CD4-positive, CD25-positive, alpha-beta regulatory T cell (primary cell): ENCODE measurements around the gene NXPE4. TPM values are rescaled to one million over a fixed set of nuclear protein-coding genes. Genes with fewer than 3 reads are reported as not detected.
"Not testable (repeated sequence)": the region's sequence is repeated elsewhere in the genome, so short reads cannot be mapped to it uniquely, and the experiment has no call there.

Source experiments
- ATAC-seq, 2 donors: fragments of 150-1000 bp; cut with Tn5 transposase; one replicate each; pipeline ENCODE4 v1.10.0; 2021; ENCODE audit warnings: low read depth in 2 of 2, moderate number of reproducible peaks in 2 of 2, moderate library complexity in 1 of 2
- DNase-seq, 3 donors: peaks; one replicate each; pipeline versions ENCODE4 v3.0.0 to v3.0.0-alpha.2; 2012 to 2022; ENCODE audit warnings: mixed read lengths in 1 of 3
- H3K27ac ChIP-seq: one replicate; pipeline ENCODE4 v1.7.0; 2013; ENCODE audit warnings: mild to moderate bottlenecking, low read length; ENCODE audit not compliant: insufficient read depth, poor library complexity, severe bottlenecking
- H3K27me3 ChIP-seq: one replicate; pipeline ENCODE4 v1.7.0; 2013; ENCODE audit warnings: low read length; ENCODE audit not compliant: control insufficient read depth, insufficient read depth
- H3K36me3 ChIP-seq: one replicate; pipeline ENCODE4 v1.7.0; 2013; ENCODE audit warnings: mild to moderate bottlenecking, low read length, moderate library complexity; ENCODE audit not compliant: control insufficient read depth, insufficient read depth
- H3K4me1 ChIP-seq: 2 replicates; pipeline ENCODE4 v1.7.0; 2013; ENCODE audit warnings: mild to moderate bottlenecking, low read length; ENCODE audit not compliant: insufficient read depth, control insufficient read depth, poor library complexity, severe bottlenecking
- H3K4me3 ChIP-seq: one replicate; pipeline ENCODE4 v1.7.0; 2013; ENCODE audit warnings: low read depth, mild to moderate bottlenecking, low read length, moderate library complexity
- H3K9me3 ChIP-seq, 2 experiments: 1 replicate in 1 of 2; 2 replicates in 1 of 2; pipeline ENCODE4 v1.7.0; 2013; ENCODE audit warnings: low read length in 2 of 2, mild to moderate bottlenecking in 1 of 2, moderate library complexity in 1 of 2; ENCODE audit not compliant: control insufficient read depth in 2 of 2
- H3K27ac Mint-ChIP-seq, 3 donors: one replicate each; pipeline ENCODE4 v1.8.0; 2020 to 2022; ENCODE audit warnings: mild to moderate bottlenecking in 3 of 3, mixed read lengths in 3 of 3, moderate library complexity in 2 of 3
- H3K27me3 Mint-ChIP-seq: one replicate; pipeline ENCODE4 v1.8.0; 2022; ENCODE audit warnings: mild to moderate bottlenecking, mixed read lengths
- H3K36me3 Mint-ChIP-seq: one replicate; pipeline ENCODE4 v1.8.0; 2020; ENCODE audit warnings: mixed read lengths
- H3K4me1 Mint-ChIP-seq, 4 donors: one replicate each; pipeline ENCODE4 v1.8.0; 2020 to 2022; ENCODE audit warnings: mixed read lengths in 4 of 4, mild to moderate bottlenecking in 1 of 4
- H3K4me3 Mint-ChIP-seq, 4 donors: one replicate each; pipeline ENCODE4 v1.8.0; 2020 to 2022; ENCODE audit warnings: mild to moderate bottlenecking in 4 of 4, mixed read lengths in 4 of 4, moderate library complexity in 3 of 4
- H3K9me3 Mint-ChIP-seq, 7 donors: one replicate each; pipeline ENCODE4 v1.8.0; 2020 to 2022; ENCODE audit warnings: mixed read lengths in 7 of 7, mild to moderate bottlenecking in 3 of 7, moderate library complexity in 2 of 7
- polyA plus RNA-seq, 4 donors: library from polyadenylated mRNA; unstranded; fragments of 300-500 nt; fragmentation: Illumina TruSeq; gene quantifications; one replicate each; pipeline ENCODE4 v1.2.3, GENCODE V29; 2021
- total RNA-seq: library from RNA; stranded (reverse); gene quantifications from one replicate; pipeline ENCODE4 v1.2.3, GENCODE V29; 2022

NXPE4 gene
- total RNA-seq (not detected), polyA plus RNA-seq (not detected)

DNA sequence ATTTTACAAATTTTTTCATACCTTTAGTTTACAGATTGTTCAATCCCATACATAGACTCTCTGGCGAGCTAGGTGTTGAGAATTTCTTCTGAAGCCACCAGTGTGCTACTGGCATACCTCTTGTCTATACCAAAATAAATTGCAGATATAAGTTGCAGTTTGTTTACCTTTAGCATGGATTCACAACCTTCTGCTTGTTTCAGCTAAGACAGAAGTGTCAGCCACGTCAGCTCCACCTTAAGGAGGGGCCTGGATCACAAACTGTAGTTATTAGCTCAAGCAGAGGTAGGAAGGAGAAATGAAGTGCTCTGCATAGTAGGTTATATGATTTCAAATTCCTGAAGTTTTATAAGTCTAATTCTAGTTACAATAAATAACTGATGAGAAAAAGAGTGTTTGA is at the start of gene NXPE4:
Gene NXPE4 (minus strand): TSS at position 216 of the 400 bp plus-strand sequence. CDS start 1,027 bp downstream, outside the sequence.
- Mint-ChIP-seq H3K36me3 (no peaks in the 10 kb centered on the region), H3K4me3 (no peak within 1 kb of the TSS), H3K4me1 (no peaks in the 10 kb centered on the region), H3K9me3 (peaks cover 0 to 4% (median 0%) of the 10 kb centered on the region in 7 donors), H3K27me3 (no peaks in the 10 kb centered on the region), H3K27ac (no peak within 1 kb of the TSS)
- no peaks in the 10 kb centered on the region for H3K9me3 ChIP-seq
- ATAC-seq (no peak), DNase-seq (no peak)
- H3K4me1 ChIP-seq, result no peaks in the 10 kb centered on the region
- no peak within 1 kb of the TSS for H3K4me3 ChIP-seq
- no peaks in the 10 kb centered on the region for H3K36me3 ChIP-seq
- no peaks in the 10 kb centered on the region for H3K27me3 ChIP-seq
- H3K27ac ChIP-seq, result no peak within 1 kb of the TSS

DNA sequence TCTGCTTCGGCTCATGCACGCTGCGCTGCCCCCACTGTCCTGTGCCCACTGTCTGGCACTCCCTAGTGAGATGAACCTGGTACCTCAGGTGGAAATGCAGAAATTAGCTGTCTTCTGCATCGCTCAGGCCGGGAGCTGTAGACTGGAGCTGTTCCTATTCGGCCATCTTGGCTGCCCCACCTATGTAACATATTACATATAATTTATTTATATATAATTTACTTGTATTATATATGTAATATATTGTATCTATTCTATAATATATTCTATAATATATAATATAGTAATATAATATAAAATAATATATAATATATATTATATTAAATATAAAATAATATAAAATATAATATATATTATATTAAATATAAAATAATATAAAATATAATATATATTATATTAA is 43.9 kb upstream of the NXPE4 start:
- H3K4me3 ChIP-seq, H3K27ac Mint-ChIP-seq, H3K9me3 ChIP-seq, H3K4me1 Mint-ChIP-seq, H3K36me3 ChIP-seq, H3K9me3 Mint-ChIP-seq, H3K27me3 Mint-ChIP-seq, ATAC-seq, H3K36me3 Mint-ChIP-seq, H3K27me3 ChIP-seq, DNase-seq, H3K4me3 Mint-ChIP-seq, H3K4me1 ChIP-seq, H3K27ac ChIP-seq: not testable (repeated sequence)

DNA sequence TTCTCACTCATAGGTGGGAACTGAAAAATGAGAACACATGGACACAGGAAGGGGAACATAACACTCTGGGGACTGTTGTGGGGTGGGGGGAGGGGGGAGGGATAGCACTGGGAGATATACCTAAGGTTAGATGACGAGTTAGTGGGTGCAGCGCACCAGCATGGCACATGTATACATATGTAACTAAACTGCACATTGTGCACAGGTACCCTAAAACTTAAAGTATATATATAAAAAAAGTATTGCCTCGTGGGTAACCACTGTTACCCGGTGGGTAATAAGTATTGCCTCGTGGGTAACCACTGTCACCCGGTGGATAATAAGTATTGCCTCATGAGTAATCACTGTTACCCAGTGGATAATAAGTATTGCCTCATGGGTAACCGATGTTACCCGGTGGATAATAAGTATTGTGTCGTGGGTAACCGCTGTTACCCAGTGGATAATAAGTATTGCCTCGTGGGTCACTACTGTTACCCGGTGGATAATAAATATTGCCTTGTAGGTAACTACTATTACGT is 35.9 kb upstream of the NXPE4 start:
- ATAC-seq, H3K9me3 Mint-ChIP-seq, H3K27me3 ChIP-seq, H3K4me1 ChIP-seq, H3K4me3 Mint-ChIP-seq, H3K27me3 Mint-ChIP-seq, H3K36me3 Mint-ChIP-seq, H3K4me1 Mint-ChIP-seq, H3K4me3 ChIP-seq, H3K9me3 ChIP-seq, H3K36me3 ChIP-seq, H3K27ac Mint-ChIP-seq, H3K27ac ChIP-seq: not testable (repeated sequence)
- DNase-seq, result peak in 2 of 3 donors; percentile 14 to 38

DNA sequence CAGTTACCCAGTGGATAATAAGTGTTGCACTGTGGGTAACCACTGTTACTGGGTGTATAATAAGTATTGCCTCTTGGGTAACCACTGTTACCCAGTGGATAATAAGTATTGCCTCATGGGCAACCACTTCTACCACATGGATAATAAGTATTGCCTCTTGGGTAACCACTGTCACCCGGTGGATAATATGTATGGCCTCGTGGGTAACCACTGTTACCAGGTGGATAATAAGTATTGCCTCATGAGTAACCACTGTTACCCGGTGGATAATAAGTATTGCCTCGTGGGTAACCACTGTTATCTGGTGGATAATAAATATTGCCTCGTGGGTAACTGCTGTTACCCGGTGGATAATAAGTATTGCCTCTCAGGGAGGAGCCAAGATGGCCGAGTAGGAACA is 29.7 kb upstream of the NXPE4 start:
- no peaks in the 10 kb centered on the region for H3K27me3 Mint-ChIP-seq
- H3K4me1 ChIP-seq, result no peaks in the 10 kb centered on the region
- no peaks in the 10 kb centered on the region for H3K36me3 Mint-ChIP-seq
- H3K36me3 ChIP-seq, result no peaks in the 10 kb centered on the region
- H3K27me3 ChIP-seq, result no peaks in the 10 kb centered on the region
- H3K9me3 Mint-ChIP-seq, result peaks cover 0 to 2% (median 0%) of the 10 kb centered on the region in 7 donors
- ATAC-seq (no peak), DNase-seq (no peak)
- no peak overlapping the region for H3K27ac ChIP-seq
- H3K4me3 ChIP-seq, result no peak overlapping the region
- no peak overlapping the region for H3K27ac Mint-ChIP-seq
- H3K4me3 Mint-ChIP-seq, result no peak overlapping the region
- H3K9me3 ChIP-seq, result peaks cover 0 to 11% of the 10 kb centered on the region in 2 experiments
- H3K4me1 Mint-ChIP-seq, result no peaks in the 10 kb centered on the region

DNA sequence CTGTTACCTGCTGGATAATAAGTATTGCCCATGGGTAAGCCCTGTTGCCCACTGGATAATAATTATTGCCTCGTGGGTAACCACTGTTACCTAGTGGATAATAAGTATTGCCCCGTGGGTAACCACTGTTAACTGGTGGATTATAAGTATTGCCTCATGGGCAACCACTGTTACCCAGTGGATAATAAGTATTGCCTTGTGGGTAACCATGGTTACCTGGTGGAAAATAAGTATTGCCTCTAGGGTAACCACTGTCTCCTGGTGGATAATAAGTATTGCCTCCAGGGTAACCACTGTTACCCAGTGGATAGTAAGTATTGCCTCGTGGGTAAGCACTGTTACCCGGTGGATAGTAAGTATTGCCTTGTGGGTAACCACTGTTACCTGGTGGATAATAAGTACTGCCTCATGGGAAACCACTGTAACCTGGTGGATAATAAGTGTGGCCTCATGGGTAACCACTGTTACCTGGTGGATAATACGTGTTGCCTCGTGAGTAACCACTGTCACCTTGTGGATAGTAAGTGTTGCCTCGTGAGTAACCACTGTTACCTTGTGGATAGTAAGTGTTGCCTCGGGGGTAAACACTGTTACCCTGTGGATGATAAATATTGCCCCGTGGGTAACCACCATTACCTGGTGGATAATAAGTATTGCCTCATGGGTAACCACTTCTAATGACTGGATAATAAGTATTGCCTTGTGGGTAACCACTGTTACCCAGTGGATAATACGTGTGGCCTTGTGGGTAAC is 29.0 kb upstream of the NXPE4 start:
- Histone ChIP-seq H3K9me3 (peaks cover 0 to 11% of the 10 kb centered on the region in 2 experiments), H3K4me1 (no peaks in the 10 kb centered on the region), H3K27ac (no peak overlapping the region), H3K27me3 (no peaks in the 10 kb centered on the region), H3K4me3 (no peak overlapping the region), H3K36me3 (no peaks in the 10 kb centered on the region)
- no peak overlapping the region for H3K4me3 Mint-ChIP-seq
- no peaks in the 10 kb centered on the region for H3K36me3 Mint-ChIP-seq
- DNase-seq (no peak), ATAC-seq (no peak)
- H3K4me1 Mint-ChIP-seq, result no peaks in the 10 kb centered on the region
- peaks cover 0 to 2% (median 0%) of the 10 kb centered on the region in 7 donors for H3K9me3 Mint-ChIP-seq
- no peaks in the 10 kb centered on the region for H3K27me3 Mint-ChIP-seq
- H3K27ac Mint-ChIP-seq, result no peak overlapping the region

DNA sequence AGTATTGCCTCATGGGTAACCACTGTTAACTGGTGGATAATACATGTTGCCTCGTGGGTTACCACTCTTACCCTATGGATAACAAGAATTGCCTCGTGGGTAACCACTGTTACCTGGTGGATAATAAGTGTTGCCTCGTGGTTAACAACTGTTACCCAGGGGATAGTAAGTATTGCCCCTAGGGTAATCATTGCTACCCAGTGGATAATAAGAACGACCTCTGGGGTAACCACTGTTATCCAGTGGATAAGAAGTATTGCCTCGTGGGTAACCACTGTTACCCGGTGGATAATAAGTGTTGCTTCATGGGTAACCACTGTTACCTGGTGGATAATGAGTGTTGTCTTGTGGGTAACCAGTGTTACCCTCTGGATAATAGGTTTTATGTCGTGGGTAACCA is 28.1 kb upstream of the NXPE4 start:
- Histone ChIP-seq H3K4me3 (no peak overlapping the region), H3K27ac (no peak overlapping the region), H3K27me3 (no peaks in the 10 kb centered on the region), H3K4me1 (no peaks in the 10 kb centered on the region), H3K9me3 (peaks cover 0 to 11% of the 10 kb centered on the region in 2 experiments), H3K36me3 (no peaks in the 10 kb centered on the region)
- no peak for ATAC-seq
- DNase-seq, result no peak
- H3K27me3 Mint-ChIP-seq, result no peaks in the 10 kb centered on the region
- peaks cover 0 to 2% (median 0%) of the 10 kb centered on the region in 7 donors for H3K9me3 Mint-ChIP-seq
- no peak overlapping the region for H3K4me3 Mint-ChIP-seq
- no peaks in the 10 kb centered on the region for H3K4me1 Mint-ChIP-seq
- H3K36me3 Mint-ChIP-seq, result no peaks in the 10 kb centered on the region
- H3K27ac Mint-ChIP-seq, result no peak overlapping the region

DNA sequence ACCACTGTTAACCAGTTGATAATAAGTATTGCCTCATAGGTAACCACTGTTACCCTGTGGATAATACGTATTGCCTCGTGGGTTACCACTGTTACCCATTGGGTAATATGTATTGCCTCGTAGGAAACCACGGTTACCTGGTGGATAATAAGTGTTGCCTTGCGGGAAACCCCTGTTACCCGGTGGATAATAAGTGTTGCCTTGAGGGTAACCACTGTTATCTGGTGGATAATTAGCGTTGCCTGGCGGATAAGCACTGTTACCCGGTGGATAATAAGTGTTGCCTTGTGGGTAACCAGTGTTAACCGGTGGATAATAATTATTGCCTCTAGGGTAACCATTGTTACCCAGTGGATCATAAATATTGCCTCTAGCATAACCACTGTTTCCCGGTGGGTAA is 27.3 kb upstream of the NXPE4 start:
- Mint-ChIP-seq H3K36me3 (no peaks in the 10 kb centered on the region), H3K9me3 (peaks cover 0 to 4% (median 0%) of the 10 kb centered on the region in 7 donors), H3K4me3 (no peak overlapping the region), H3K4me1 (no peaks in the 10 kb centered on the region), H3K27me3 (no peaks in the 10 kb centered on the region), H3K27ac (no peak overlapping the region)
- Histone ChIP-seq H3K36me3 (no peaks in the 10 kb centered on the region), H3K27me3 (no peaks in the 10 kb centered on the region), H3K4me1 (no peaks in the 10 kb centered on the region), H3K4me3 (no peak overlapping the region), H3K27ac (no peak overlapping the region), H3K9me3 (peaks cover 0 to 11% of the 10 kb centered on the region in 2 experiments)
- no peak for ATAC-seq
- no peak for DNase-seq
